Measurements from ENCODE around the gene GDAP1L1.
"Not testable (repeated sequence)": the region's sequence is repeated elsewhere in the genome, so short reads cannot be mapped to it uniquely, and the experiment has no call there.

GDAP1L1 gene

DNA sequence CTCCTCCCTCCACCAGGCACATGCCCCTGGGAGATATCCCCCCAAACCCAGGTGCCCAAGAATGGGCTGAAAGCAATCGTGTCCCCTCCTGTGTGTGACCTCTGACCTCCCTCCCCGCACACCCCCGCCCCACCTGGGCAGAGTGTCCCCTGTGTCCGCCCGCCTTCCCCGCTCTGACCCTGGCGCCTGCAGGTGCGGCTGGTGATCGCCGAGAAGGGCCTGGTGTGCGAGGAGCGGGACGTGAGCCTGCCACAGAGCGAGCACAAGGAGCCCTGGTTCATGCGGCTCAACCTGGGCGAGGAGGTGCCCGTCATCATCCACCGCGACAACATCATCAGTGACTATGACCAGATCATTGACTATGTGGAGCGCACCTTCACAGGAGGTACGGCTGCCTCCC is 9.9 kb downstream of the GDAP1L1 start:
- DNase-seq = no peak

DNA sequence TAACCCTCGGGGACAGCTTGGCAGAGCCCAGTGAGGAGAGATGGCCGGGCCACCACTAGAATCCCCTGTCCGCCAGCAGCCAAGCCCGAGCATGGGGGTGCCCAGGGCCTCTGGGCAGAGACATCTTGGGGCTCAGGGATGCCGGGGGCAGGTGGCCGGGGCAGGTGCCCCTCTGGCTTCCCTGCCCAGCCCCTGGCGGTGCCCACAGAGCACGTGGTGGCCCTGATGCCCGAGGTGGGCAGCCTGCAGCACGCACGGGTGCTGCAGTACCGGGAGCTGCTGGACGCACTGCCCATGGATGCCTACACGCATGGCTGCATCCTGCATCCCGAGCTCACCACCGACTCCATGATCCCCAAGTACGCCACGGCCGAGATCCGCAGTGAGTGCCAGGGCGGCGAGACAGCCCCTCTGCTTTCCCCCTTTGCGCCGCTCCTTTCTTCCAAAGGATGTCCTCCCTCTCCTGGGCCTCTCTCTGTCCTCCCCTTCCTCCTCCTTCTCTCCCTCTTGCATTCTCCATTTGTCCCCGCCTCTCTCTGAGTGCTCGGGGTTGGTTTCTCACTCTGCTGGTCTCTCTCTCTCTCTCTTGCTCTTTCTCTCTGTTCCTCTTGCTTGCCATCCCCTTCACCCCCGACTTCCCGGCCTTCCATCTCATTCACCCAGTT is 11.2 kb downstream of the GDAP1L1 start:
- DNase-seq = no peak

DNA sequence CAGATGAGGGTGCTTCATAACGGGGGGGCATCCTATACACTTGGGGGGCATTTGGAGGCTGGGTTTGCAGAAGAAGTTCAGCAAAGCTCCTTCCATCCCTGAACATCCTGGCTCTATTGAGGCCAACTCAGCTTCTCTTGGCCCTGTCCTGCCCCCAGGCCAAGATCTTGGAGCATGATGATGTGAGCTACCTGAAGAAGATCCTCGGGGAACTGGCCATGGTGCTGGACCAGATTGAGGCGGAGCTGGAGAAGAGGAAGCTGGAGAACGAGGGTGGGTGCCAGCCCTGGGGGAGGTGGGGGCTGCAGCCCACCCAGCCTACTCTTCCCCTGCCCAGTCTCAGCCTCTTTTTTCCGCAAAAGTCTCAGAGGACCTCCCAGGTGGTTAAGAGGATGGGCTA is 17.2 kb downstream of the GDAP1L1 start:
- DNase-seq = no peak

- no peak for DNase-seq
Measured at GRCh38 chr20:44268802-44269201, 21.7 kb downstream of the GDAP1L1 start.

DNA sequence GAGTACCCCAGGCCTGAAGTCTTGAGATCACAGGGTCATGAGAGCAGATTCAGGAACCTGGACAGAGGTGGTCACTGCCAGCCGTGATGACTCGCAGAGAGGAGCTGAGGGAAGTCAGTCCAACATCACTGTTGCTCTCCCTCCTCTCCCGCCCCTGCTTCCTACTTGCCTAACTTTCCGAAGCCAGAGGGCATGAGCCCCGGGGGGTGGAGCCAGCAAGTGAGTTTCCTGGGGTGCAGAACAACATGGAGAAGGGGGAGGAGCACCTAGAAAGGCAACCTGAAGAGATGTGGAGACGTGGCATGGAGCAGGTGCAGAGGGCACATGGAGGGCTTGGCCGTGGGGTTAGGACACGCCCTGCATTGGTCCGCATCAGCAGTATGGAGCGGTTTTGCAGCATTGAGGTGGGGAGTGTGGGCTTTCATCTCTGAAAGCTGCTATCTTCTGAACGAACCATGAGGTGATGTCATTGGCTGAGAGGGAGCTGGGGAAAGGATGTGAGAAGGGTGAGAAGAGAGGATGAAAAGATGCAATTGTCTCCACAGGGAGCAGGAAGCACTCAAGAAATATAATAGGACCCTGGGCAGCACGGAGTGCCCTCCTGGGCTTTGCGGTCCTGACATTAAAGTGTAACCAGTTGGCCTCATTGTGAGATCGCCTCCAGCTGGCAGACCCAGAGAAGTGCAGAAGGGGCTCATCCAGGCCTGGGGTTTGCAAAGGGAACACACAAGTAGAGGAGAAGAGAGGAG is 25.0 kb downstream of the GDAP1L1 start:
- DNase-seq = no peak

- no peak for DNase-seq
Measured at GRCh38 chr20:44273231-44274215, 26.4 kb downstream of the GDAP1L1 start.

- DNase-seq = no peak
Measured at GRCh38 chr20:44274303-44275017, 27.4 kb downstream of the GDAP1L1 start.

GRCh38 chr20:44279228-44279627 is 32.1 kb downstream of the GDAP1L1 start:
- no peak for DNase-seq

- DNase-seq = no peak
Measured at GRCh38 chr20:44280387-44280786, 33.3 kb downstream of the GDAP1L1 start.

GRCh38 chr20:44282192-44282591 is 35.1 kb downstream of the GDAP1L1 start:
- DNase-seq = no peak

DNA sequence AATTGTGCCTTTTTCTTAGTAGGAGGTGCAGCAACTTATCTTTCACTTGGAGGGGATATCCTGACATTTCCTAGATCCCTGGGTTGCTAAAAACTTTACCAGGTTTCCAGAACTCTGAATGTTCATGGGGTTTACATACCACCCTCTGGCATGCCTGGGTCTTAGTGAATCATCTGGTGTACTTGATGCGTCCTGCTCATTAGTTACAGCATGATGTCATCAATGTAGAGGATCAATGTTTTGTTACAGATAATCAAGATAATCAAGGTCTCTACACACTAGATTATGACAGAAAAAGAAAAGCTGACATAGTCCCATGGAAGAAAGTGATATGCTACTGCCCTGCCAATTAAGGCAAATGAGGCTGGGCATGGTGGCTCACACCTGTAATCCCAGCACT is 36.9 kb downstream of the GDAP1L1 start:
- DNase-seq = no peak

DNA sequence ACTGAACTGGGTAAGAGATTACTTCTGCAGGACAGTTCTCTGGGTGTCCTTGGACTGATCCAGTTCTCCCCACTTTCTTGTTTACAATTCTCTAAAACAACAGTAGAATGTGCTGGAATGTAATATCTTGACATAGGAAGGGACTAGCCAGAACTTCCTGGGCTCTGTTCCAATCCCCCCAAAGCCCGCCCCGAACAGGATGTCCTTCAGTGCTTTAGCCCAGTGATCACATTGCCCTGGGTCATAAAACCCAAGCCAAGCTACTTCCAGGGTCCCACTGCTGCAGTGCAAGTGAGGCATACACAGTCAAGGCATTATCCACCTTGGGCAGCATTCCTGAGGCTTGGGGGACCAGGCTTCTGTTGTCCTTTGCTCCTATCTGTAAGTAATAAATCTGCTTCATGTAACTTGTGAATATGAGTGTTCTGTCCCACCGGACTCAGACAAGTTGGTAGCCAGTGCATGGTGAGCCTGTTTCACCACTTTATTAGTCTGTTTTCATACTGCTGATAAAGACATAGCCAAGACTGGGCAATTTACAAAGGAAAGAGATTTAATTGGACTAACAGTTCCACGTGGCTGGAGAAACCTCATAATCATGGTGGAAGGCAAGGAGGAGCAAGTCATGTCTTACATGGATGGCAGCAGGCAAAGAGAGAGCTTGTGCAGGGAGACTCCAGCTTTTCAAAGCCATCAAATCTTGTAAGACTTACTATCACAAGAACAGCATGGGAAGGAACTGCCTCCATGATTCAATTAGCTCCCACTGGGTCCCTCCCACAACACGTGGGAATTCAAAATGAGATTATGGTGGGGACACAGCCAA is 40.4 kb downstream of the GDAP1L1 start:
- no peak for DNase-seq

GRCh38 chr20:44288252-44288651 is 41.1 kb downstream of the GDAP1L1 start:
- DNase-seq = no peak

GRCh38 chr20:44291754-44292153 is 44.6 kb downstream of the GDAP1L1 start:
- DNase-seq = no peak

- DNase-seq = no peak
Measured at GRCh38 chr20:44296011-44296410, 48.9 kb downstream of the GDAP1L1 start.

DNA sequence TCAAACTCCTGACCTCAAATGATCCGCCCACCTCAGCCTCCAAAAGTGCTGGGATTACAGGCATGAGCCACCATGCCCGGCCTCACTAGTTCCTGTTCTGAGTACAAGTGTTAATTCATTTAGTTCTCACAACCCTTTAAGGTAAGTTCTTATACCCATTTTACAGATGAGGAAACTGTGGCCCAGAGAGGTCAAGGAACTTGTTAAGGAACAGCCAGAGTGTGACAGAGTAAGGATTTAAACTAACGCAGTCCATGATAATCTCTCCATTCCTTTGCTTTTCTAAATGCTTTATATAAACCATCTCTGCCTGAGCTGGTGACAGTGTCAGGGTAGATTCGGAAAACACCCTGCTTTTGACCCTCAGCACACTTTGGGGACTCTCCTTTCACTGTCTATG is 50.6 kb downstream of the GDAP1L1 start:
- no peak for DNase-seq

DNA sequence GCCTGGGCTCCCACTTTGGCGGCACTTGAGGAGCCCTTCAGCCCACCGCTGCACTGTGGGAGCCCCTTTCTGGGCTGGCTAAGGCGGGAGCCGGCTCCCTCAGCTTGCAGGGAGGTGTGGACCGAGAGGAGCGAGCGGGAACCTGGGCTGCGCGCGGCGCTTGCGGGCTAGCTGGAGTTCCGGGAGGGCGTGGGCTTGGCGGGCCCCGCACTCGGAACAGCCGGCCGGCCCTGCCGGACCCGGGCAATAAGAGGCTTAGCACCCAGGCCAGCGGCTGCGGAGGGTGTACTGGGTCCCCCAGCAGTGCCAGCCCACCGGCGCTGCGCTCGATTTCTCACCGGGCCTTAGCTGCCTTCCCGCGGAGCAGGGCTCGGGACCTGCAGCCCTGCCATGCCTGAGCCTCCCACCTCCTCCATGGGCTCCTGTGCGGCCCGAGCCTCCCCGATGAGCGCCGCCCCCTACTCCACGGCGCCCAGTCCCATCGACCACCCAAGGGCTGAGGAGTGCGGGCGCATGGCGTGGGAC is 52.0 kb downstream of the GDAP1L1 start:
- DNase-seq = not testable (repeated sequence)

DNA sequence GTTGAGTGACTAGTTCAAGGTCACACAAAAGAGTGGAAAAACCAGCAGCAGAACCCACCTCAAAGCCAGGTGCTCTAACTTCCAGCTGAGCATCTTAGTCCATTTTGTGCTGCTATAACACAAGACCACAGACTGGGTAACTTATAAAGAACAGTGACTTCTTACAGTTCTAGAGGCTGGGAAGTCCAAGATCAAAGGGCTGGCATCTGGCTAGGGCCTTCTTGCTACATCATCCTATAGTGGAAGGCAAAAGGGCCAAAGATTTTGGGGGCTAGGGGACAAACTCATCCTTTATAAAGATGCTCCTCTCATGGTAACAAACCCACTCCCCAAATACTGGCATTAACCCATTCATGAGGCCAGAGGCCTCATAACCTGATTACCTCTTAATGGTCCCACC is 54.2 kb downstream of the GDAP1L1 start:
- no peak for DNase-seq

- DNase-seq = no peak
Measured at GRCh38 chr20:44302026-44302669, 55.0 kb downstream of the GDAP1L1 start.

GRCh38 chr20:44302736-44303135 is 55.6 kb downstream of the GDAP1L1 start:
- no peak for DNase-seq

DNA sequence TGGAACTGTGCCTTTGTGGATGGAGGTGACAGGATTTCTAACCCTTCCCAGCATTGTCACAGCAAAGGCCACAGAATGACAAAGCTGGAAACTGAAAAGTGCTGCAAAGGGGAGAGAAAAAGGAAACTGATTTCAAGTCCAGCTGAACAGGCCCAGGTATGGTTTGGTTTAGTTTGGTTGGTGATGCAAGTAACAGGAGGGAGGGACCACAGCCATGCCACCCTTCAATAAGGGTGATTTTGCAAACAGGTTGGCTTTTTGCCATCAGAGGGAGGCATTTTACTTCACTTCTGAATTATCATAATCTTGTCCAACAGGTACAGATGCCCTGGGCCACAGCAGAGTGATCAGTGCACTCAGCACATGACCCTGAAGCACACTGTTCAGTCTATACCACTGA is 57.3 kb downstream of the GDAP1L1 start:
- DNase-seq = no peak
